ENCODE results near the gene KCNJ18.
"Not testable (repeated sequence)": the region's sequence is repeated elsewhere in the genome, so short reads cannot be mapped to it uniquely, and the experiment has no call there.

KCNJ18 gene

DNA sequence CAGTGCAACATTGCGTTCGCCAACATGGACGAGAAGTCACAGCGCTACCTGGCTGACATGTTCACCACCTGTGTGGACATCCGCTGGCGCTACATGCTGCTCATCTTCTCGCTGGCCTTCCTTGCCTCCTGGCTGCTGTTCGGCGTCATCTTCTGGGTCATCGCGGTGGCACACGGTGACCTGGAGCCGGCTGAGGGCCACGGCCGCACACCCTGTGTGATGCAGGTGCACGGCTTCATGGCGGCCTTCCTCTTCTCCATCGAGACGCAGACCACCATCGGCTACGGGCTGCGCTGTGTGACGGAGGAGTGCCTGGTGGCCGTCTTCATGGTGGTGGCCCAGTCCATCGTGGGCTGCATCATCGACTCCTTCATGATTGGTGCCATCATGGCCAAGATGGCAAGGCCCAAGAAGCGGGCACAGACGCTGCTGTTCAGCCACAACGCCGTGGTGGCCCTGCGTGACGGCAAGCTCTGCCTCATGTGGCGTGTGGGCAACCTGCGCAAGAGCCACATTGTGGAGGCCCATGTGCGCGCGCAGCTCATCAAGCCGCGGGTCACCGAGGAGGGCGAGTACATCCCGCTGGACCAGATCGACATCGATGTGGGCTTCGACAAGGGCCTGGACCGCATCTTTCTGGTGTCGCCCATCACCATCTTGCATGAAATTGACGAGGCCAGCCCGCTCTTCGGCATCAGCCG lies 10.8 kb downstream of the KCNJ18 start:
- not testable (repeated sequence) for DNase-seq (ENCODE audit: low read depth)

DNA sequence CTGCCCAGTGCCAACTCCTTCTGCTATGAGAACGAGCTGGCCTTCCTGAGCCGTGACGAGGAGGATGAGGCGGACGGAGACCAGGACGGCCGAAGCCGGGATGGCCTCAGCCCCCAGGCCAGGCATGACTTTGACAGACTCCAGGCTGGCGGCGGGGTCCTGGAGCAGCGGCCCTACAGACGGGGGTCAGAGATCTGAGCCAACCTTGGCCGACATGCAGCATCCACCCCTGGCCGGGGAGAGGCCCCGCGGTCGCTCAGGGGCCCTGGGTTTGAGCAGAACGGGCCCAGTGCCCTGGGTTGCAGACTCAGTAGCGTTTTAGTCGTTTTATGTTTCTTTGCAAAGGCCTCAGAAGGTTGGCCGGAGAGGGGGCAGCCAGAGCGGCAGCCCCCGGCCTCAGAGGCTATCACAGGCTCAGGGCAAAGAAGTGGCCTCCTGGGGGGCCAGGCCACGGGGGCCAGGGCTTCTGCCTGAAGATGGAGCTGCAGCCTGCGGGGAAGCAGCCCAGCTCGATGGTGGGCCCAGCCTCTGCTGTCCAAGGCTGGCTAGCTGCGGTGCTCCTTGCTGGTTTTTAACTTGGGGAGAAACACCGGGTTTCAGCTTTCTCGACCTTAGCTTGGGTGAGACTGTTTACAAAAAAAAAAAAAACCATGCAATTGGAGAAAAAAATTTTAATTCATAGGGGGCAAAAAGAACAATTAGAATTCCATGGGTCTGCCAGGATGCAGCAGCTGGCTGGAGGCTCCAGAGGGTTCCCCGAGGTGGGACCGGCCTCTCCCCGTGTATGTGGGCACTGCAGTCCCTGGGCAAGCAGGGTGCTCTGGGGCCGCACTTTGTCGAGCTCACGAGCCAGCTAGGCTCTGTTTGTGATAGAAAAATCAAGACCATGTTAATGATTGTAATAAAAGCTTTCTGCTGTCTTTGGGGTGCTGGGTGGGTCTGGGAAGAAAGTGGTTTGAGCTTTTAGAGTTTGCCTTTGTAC lies 11.9 kb downstream of the KCNJ18 start:
- not testable (repeated sequence) for DNase-seq (ENCODE audit: low read depth)

DNA sequence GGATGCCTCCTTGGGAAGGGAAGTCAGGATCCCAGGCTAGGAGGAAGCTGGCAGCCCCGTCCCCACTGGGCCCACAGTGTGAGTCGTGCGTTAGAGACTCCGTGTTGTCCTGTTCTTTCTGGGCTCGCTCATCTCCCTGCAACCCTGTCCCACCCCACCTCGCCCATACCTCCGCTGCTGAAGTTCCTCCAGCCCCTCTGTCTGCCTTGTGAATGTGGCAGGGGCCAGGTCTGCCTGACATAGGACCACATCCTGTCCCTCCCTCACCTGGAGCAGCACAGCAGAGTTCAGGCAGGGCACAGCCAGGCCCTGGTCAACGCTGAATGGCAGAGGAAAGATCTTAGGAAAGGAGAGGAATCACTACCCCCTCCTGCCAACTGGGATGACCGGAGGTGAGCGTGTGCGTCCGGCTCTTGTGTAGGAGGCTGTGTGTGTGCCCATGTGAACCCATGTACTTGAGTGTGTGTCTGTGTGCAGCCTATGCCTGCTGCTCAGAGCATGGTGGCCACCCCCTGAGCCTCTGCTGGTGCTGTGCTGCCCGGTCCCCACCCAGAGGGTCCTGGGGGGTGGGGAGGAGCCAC lies 12.8 kb downstream of the KCNJ18 start:
- DNase-seq (ENCODE audit: low read depth), result no peak

DNA sequence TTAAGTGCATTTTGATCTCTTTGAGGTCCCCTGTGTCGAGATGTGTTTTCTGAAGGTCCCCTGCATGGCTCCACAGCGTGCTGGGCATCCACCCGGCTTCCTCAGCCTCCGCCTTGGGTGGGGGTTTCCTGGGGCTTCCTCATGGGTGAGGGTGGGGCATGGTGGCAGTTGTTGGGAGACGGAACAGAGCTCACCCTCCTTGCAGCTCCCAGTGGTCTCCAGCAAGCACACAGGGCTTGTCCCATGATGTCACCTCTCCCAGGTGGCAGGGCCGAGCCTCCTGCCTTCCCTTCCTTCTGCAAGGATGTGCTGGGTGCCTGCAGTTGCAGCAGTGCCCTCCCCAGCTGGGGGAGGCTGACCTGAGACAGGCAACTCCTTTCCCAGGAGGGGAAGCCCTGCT lies 13.4 kb downstream of the KCNJ18 start:
- not testable (repeated sequence) for DNase-seq (ENCODE audit: low read depth)

DNA sequence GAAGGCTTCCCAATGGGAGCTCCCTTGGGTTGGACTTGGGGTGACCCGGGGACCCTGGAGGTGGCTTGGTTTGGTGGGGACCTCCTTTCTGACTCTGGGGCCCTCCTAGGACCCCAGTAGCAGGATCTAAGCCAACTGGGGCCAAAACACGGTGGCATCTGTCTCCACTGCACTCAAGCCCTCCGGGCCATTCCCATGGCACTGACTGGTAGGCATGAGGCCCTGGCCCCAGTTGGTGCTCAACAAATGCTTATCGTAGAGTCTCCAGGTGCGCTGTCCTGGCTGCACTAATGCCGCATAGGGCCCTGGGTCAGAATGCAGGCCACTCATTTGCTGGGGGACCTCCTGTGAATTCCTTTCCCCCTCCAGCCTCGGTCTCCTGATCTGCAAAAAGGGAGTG lies 14.2 kb downstream of the KCNJ18 start:
- not testable (repeated sequence) for DNase-seq (ENCODE audit: low read depth)

DNA sequence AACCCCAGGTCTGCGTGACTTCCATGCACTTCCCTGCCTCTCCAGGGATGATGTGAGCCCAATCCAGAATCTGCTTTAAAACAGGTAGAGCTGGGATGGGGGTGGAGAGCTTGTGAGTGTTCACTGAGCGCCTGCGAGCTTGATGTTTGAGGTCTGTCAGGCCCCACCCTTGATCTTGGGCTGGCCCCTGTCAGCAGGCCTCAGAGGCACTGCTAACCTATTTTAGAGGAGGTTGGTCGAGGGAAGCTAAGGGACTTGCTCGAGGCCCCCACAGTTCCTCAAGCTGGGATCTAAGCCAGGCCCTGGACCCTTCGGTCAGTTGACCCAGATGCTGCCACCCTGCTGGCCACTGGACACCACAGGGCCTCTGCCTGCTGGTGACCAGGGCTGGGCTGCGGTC lies 14.8 kb downstream of the KCNJ18 start:
- not testable (repeated sequence) for DNase-seq (ENCODE audit: low read depth)

DNA sequence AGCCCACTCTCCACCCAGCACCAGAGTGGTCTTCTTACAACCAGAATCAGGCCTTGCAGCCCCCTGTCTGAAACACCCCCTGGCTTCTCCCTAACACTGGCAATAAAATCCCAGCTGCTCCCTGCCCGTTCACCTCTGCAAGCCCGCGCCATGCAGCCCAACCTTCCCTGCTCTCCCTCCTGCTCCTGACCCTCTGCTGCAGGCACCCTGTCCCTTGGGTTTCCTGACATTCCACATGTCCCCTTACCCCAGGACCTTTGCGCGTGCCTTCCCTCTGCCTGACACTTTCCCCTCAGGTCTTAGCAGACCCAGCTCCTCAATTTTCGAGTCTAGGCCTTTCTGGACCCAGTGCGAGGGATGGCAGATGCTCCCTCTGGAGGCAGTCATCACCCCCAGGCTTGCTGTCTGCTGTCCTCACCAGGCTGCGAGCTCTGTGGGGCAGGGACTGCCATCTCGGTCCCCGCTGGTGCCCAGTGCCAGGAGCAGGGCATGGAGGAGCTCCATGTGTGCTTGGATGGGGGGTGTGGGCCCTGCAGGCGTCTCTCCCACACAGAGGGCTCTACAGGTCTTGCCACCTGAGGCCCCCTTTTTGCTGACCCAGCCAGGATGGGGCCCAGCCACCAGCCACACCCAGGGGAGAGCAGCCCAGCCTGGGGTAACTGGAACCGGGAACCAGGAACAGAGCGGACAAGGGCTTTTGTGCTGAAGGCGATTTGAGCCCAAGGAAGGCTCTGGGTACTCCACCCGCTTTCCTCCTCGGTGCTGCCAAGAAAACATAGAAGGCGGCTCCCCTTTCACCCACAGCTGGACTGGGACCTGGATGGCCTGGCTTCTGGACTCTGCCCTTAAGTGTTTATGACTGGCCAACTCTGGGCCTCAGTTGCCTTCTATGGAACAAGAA lies 15.6 kb downstream of the KCNJ18 start:
- not testable (repeated sequence) for DNase-seq (ENCODE audit: low read depth)

DNA sequence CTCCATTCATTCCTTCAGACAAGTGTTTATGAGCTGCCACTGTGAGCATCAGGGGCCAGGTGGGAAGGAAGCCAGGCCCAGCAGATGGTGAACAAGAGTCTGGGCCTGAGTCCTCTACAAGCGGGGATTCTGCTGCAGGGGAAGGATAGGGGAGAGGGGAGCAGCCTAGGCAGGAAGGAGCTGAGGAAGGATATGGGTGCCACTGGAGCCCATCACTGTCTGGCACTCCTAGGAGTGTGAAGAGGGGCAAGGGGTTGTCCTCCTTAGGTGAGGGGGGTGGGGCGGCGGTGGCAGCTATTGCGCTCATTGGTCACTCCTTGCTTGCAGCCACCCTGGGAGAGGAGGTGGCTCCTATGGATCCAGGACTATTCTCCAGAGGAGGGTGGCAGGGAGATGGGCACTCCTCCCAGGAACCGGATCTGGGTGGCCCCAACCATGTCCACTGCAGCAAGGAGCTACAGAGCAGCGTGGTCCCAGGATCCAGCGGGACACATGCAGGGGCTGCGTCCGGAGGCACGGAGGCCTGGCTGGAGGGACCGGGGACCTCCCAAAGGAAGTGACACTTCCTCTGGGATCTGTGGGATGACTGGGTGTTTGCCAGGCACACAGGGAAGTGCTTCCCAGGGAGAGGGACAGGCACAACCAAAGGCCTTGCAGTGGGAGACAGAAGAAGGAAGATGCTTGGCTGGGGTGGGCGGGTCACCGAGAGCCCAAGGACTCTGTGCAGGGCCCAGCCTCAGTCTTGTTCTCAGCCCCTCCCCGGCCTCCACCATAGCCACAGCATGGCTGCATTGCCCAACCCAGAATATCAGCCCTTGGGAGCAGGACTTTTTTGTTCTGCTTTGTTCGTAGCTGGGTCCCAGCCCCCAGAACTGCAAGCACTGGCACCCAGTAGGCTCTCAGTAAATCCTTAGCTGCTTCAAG lies 16.6 kb downstream of the KCNJ18 start:
- DNase-seq (ENCODE audit: low read depth), result not testable (repeated sequence)

DNA sequence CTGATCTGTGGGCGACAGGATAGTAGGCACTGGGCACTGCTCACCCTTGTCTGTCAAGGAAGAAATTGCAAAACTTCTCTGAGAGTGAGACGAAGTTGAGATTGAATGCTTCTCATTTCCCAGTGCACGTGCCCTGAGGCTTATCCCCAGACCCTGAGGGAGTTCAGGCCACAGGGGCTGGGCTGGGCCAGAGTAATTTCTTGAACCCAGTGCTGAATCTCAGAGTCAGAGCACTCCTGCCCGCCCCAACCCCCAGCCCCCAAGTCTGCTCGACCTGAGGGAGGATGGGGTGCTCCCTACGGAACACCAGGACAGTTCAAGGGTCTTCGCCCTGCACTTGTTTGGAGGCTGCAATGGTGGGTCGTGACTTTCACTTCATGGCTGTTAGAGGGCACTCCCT lies 17.7 kb downstream of the KCNJ18 start:
- not testable (repeated sequence) for DNase-seq (ENCODE audit: low read depth)

DNA sequence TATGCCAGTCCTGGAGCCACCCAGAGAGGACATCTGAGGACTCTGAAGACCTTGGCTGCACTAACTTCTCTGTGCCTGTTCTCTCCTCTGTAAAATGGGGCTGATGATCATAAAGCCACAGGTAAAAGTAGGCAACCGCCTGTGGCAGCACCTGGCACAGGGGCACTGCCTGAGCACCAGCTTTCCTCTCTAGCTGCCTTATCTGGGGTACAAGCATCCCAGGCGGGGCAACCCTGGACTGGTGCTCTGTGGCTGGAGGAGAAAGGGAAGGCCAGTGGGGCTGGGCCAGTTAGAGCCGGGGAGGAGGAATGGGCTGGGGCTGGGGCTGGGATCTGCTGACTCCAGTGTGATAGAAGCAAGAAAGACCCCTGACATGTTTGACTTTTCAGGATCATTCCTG lies 18.2 kb downstream of the KCNJ18 start:
- not testable (repeated sequence) for DNase-seq (ENCODE audit: low read depth)

DNA sequence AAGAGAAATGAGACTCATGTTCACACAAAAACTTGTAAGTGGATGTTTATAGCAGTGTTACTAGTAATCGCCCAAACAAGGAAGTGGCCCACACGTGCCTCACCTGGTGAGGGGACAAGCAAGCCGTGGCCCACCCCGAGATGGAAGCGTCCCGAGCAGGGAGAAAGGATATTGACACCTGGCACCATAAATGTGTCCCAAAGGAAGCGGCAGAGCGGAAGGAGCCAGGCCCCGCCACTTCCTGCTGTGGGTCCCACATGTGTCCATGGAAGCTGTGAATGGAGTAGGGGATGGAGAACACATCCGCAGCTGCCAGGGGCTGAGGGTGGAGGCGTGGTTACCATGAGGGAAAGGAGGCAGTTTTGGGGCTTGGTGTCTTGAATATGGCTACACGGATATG lies 18.9 kb downstream of the KCNJ18 start:
- DNase-seq (ENCODE audit: low read depth), result no peak

DNA sequence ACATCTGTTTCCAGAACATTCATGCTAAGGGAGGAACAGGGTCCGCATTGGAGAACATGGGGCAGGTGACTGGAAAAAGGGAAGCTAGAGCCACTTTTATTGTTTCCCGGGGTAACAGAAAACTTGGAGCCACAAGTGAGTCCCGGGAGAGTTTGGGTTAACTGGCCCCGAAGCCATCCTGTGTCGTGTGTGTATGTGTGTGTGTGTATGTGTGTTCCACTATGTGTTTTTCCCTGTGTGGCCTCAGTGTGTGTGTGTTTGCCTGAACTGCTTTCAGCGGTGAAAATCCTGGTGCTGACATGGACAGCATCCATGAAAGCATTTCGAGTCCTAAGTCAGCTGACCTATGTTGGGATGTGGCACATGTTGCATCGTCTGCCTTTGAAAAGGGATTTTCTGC lies 20.7 kb downstream of the KCNJ18 start:
- not testable (repeated sequence) for DNase-seq (ENCODE audit: low read depth)

DNA sequence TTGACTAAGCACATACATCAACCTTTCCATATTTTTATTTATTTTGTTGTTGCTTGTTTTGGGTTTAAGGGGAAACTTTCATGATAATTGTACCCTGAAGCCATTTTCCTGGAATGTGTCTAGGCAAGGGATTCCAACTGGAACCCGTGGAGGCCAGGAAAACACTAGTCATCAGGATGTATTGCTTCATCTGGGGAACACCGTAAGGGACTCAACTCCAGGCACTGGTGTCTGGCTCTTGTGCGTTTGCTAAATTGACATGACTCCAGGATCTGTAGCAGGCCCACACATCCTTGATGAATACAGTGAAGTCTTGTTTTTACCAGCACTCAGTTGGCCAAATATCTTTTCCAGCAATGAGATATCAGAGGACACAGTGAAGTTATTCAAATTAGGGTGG lies 21.3 kb downstream of the KCNJ18 start:
- not testable (repeated sequence) for DNase-seq (ENCODE audit: low read depth)

DNA sequence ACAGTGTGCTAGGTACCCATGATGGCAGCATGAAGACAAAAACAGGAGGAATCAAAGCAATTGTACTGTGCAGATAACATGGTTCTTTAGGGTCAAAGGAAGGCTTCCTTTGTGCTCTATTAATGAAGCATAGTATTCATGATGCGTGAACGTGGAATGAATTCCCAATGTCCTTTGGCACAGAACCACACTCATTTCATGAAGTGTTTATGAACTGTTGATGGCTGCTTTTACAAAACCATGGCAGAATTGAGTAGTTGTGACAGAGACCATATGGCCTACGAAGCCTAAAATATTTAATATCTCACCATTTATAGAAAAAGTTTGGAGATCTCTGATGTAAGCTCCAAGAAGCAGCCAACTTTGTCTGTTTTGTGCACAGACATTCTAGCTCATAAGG lies 22.4 kb downstream of the KCNJ18 start:
- not testable (repeated sequence) for DNase-seq (ENCODE audit: low read depth)

DNA sequence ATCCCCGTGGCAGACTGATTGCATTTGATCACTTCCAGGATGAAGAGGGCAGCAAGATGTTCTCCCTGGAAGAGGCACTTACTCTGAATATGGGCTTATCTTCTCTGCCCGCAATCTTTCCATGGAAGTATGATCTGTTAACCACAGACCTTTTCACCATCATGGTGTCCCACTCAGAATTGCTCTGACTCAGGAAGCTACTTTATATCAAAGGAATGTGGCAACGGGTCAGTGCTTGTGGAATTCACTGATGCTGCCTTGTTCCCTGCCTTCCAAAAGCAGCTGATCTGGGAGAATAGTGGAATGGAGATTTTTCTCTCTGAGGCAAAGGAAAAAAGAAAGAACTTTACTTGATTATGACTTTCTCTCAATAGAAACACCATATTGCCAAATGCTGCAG lies 23.6 kb downstream of the KCNJ18 start:
- not testable (repeated sequence) for DNase-seq (ENCODE audit: low read depth)

DNA sequence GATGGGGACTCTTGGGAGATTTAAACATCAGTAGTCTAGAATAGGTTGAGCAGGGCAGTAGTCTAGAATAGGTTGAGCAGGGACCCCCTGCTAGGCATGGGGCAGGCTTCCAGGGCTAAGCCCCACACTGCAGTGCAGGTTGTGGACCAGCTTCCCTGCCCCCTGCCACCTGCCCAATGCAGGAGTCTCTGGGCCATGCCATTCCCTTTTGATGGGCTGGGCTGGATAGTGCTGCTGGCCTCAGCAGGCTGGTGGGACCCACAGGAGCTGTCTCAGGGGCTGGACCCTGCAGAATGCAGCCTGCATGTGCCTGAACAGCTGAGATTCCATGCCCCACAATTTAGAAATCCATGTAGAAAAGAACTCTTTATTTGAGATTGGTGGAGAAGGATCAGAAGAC lies 26.6 kb downstream of the KCNJ18 start:
- DNase-seq (ENCODE audit: low read depth), result not testable (repeated sequence)

DNA sequence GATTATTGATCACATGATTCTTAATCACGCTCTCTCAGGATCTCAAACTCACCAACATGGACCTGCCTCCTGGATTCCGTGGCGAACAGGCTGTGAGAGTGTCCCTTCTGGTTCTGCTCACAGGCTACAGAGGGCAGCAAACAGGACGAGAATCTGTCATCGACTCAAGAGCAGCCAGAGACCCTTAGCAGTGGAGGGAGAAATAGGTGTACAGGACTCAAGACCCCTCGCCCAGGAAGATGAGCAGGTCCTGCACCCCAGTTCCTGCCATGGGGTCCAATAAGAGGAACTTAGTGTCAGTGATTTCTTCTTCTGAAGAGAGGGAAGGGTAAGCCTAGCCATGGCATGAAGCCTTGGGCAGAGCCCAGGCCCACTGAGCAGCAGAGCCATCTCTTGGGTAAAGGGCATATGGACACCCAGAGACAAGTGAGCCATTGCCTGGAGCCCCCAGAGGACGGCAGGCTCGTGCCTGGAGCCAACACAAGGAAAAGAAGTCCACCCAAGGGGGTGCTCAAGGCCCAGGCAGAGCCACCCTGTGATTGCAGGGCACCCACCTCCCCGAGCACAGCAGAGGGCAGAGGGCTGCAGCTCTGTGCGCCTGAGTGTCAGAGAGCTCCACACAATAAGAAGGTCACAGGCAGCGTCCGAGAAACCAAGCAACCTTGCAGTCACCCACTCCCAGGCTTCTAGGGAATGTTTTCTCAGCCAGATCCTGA lies 27.3 kb downstream of the KCNJ18 start:
- DNase-seq (ENCODE audit: low read depth), result not testable (repeated sequence)

DNA sequence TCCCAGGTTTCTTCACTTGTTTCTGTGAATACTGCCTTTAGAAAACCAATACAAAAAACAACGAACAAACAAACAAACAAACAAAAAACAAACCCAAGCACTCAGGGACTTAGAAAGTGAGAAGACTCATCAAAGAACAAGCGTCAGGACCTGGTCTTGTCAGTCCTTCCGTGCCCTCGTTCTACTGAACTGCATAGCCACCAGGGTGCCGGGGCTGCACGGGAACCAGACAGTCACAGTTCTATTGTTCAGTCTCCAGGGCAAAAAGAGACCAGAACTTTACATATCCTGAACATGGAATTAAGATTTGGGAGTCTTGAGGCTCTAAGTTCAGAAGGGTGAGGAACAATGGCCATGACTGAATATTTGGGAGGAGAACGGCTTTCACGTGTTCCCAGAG lies 28.2 kb downstream of the KCNJ18 start:
- DNase-seq (ENCODE audit: low read depth), result not testable (repeated sequence)

DNA sequence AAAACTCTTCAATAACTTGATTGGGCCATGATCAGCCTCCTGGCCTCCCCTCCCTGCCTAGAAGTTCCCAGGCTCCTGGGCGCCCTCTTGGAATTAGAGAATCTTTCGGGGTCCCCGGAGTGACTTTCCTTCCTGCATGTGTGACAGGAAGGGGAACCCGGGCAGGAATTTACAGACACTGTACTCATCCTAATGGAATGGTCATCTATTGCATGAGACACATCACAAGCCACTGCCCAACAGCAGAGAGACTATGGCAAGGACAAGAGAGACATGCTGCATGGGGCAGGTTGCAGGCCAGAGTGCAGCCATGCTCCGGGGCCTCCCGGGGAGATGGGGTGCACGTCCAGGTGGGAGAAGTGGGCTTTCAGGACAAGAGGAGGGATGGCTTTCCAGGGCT lies 29.9 kb downstream of the KCNJ18 start:
- not testable (repeated sequence) for DNase-seq (ENCODE audit: low read depth)

All from T follicular helper cell (primary cell).